Midbrain (tissue), 1 donor: Measurements from ENCODE around the gene ACAD10.
"Not testable (repeated sequence)": the region's sequence is repeated elsewhere in the genome, so short reads cannot be mapped to it uniquely, and the experiment has no call there.

ENCODE experiments used
- DNase-seq: peaks from one replicate; lab custom pipeline; 2025; lab: John Stamatoyannopoulos, UW

The ACAD10 gene

GRCh38 chr12:111753144-111753881 is 67.5 kb downstream of the ACAD10 start:
- peak; percentile 58 for DNase-seq

GRCh38 chr12:111754671-111755070 is 68.8 kb downstream of the ACAD10 start:
- DNase-seq, result no peak

- no peak for DNase-seq
These were observed 70.3 kb downstream of the ACAD10 start for GRCh38 chr12:111756196-111756595.

GRCh38 chr12:111756681-111757080 is 70.8 kb downstream of the ACAD10 start:
- DNase-seq, result no peak

GRCh38 chr12:111757361-111758119 is 71.7 kb downstream of the ACAD10 start:
- DNase-seq, result peak; percentile 56

GRCh38 chr12:111758120-111758561 is 72.3 kb downstream of the ACAD10 start:
- no peak for DNase-seq

GRCh38 chr12:111759271-111759670 is 73.4 kb downstream of the ACAD10 start:
- DNase-seq, result no peak

GRCh38 chr12:111759991-111760390 is 74.1 kb downstream of the ACAD10 start:
- DNase-seq, result no peak

- no peak for DNase-seq
These were observed 75.2 kb downstream of the ACAD10 start for GRCh38 chr12:111761099-111761498.

- no peak for DNase-seq
These were observed 75.9 kb downstream of the ACAD10 start for GRCh38 chr12:111761706-111762105.

GRCh38 chr12:111763552-111763951 is 77.7 kb downstream of the ACAD10 start:
- not testable (repeated sequence) for DNase-seq

- no peak for DNase-seq
These were observed 78.4 kb downstream of the ACAD10 start for GRCh38 chr12:111764120-111764821.

GRCh38 chr12:111766608-111767361 is 80.9 kb downstream of the ACAD10 start, which contains the start of gene ALDH2:
TSS of gene ALDH2 (plus strand) at chr12:111766933. CDS start at chr12:111766983, 50 bp downstream.
- peak; percentile 85 for DNase-seq

GRCh38 chr12:111767362-111768158 is 81.7 kb downstream of the ACAD10 start:
- DNase-seq, result no peak

- no peak for DNase-seq
These were observed 82.5 kb downstream of the ACAD10 start for GRCh38 chr12:111768159-111768895.

GRCh38 chr12:111769599-111769998 is 83.7 kb downstream of the ACAD10 start:
- DNase-seq, result no peak

- peak; percentile 60 for DNase-seq
These were observed 88.1 kb downstream of the ACAD10 start for GRCh38 chr12:111773801-111774551.

GRCh38 chr12:111775205-111776193 is 89.6 kb downstream of the ACAD10 start:
- peak; percentile 81 for DNase-seq
